ENCODE data around the gene SLITRK6.

GRCh38 chr13:85785205-85785604 is 14.0 kb downstream of the SLITRK6 start:
- no peak for TF ChIP-seq POLR2AphosphoS5 (IDR thresholded peaks at IDR 0.05; ENCODE audit: low read depth, low read length)
- no peak for TF ChIP-seq CTCF (IDR thresholded peaks at IDR 0.05)
- no peak for TF ChIP-seq TCF7L2 (IDR thresholded peaks at IDR 0.05; ENCODE audit: low read depth, low read length)

All from Panc1 (cell line).